GM10266 (cell line): ENCODE measurements around the gene OR5AU1.
A peak's percentile ranks its signal among the peaks of the same experiment; 100 is the strongest.

ENCODE experiments used
- DNase-seq: peaks from one replicate; pipeline ENCODE4 v3.0.0; 2012; ENCODE audit errors: extremely low spot score
- TF ChIP-seq, protein P1 (sequence below): IDR thresholded peaks from 2 replicates; pipeline ENCODE4 v1.5.1; 2012; ENCODE audit warnings: mild to moderate bottlenecking, low read depth; ENCODE audit not compliant: control insufficient read depth, insufficient read depth; ENCODE audit errors: missing control alignments

Gene OR5AU1

DNA sequence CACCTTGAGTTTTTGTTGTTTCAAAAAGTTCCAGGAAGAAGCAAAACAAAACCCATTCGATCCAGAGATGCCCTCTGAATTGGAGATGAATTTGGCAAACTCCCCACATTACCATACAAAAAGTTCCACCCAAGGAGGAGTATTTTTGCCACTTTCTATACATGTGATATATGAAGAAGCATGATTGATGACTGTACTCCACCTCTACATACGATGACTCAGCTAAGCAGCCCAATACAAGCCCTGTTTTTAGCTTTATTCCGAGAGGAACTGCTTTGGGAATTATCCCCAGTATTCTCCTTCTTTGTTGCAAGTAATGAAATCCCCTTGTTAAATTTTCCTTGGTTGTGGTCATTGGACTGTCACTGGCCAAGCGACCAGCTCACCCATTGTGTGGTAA lies 43.6 kb downstream of the OR5AU1 start:
- no peak for DNase-seq
- TF ChIP-seq, protein P1, sequence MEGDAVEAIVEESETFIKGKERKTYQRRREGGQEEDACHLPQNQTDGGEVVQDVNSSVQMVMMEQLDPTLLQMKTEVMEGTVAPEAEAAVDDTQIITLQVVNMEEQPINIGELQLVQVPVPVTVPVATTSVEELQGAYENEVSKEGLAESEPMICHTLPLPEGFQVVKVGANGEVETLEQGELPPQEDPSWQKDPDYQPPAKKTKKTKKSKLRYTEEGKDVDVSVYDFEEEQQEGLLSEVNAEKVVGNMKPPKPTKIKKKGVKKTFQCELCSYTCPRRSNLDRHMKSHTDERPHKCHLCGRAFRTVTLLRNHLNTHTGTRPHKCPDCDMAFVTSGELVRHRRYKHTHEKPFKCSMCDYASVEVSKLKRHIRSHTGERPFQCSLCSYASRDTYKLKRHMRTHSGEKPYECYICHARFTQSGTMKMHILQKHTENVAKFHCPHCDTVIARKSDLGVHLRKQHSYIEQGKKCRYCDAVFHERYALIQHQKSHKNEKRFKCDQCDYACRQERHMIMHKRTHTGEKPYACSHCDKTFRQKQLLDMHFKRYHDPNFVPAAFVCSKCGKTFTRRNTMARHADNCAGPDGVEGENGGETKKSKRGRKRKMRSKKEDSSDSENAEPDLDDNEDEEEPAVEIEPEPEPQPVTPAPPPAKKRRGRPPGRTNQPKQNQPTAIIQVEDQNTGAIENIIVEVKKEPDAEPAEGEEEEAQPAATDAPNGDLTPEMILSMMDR: no peak

GRCh38 chr14:21109377-21110138 lies 46.3 kb downstream of the OR5AU1 start:
- TF ChIP-seq, protein P1: no peak
- DNase-seq: peak; percentile 42

GRCh38 chr14:21108791-21109190 lies 47.1 kb downstream of the OR5AU1 start:
- peak; percentile 20 for DNase-seq

GRCh38 chr14:21107283-21107800 lies 48.5 kb downstream of the OR5AU1 start:
- no peak for DNase-seq
- TF ChIP-seq, protein P1: peak; percentile 4

More at GRCh38 chr14:21108791-21109190, 47.1 kb downstream of the OR5AU1 start:
- TF ChIP-seq, protein P1: no peak

DNA sequence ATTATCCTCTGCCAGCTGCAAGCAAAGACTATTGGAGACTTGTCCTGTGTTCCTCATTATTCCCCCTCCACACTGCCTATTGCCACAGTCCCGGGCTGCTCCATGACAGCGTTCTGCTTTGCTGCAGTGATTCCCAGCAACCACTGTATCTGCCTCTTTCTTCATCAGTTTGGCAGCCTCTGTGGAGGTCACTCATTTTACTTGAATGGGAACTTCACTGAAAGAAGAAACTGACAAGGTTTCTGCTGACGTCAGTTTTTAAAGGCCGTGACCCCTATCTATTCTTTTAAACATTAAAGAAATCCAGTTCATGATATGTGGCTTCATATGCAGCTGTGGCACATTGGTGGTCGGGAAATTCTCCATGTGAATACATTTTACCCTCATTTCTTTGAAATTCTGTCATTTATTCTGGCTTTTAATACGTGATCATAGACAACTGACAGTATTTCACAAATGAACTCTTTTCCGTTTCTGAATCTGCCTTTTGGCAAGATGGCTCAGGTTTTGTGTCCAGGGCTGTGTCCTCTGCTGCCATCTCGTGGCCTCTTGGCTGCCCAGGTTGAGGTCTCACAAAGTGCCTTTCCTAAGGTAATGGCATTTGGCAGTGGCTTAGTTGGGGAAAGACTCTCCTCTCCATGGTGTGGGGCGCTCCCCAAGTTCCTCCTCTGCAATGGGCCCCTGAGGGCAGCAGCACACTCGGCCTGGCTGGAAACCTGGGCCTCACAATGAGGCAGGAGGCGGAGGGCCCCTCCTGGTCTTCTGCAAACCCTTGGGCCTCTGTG lies 49.2 kb downstream of the OR5AU1 start:
- peak; percentile 70 for DNase-seq

GRCh38 chr14:21106176-21106497 lies 49.7 kb downstream of the OR5AU1 start:
- TF ChIP-seq, protein P1: no peak
- no peak for DNase-seq

More for the DNA sequence above, 49.2 kb downstream of the OR5AU1 start:
- TF ChIP-seq, protein P1: peak; percentile 96

GRCh38 chr14:21105095-21105494 lies 50.8 kb downstream of the OR5AU1 start:
- DNase-seq: no peak
- TF ChIP-seq, protein P1: no peak
